Stimulated activated CD8-positive, alpha-beta memory T cell treated with anti-CD3 and anti-CD28 coated beads, Interleukin-4, amount 100 ng/mL, for 1 hour (primary cell): ENCODE data around the gene CHTF18.

Source experiments
- DNase-seq, 2 donors: peaks; one replicate each; pipeline ENCODE4 v3.0.0-alpha.2; 2020; ENCODE audit warnings: low read depth in 2 of 2, low spot score in 1 of 2

CHTF18 gene

GRCh38 chr16:792221-792995 is 4.0 kb downstream of the CHTF18 start:
- DNase-seq, result no peak

GRCh38 chr16:793414-793813 is 5.0 kb downstream of the CHTF18 start:
- DNase-seq, result no peak

GRCh38 chr16:794091-794822 is 5.8 kb downstream of the CHTF18 start:
- no peak for DNase-seq

- DNase-seq, result no peak
Observed at GRCh38 chr16:794853-795466, 6.5 kb downstream of the CHTF18 start.

GRCh38 chr16:795580-796229 is 7.3 kb downstream of the CHTF18 start:
- DNase-seq, result no peak

GRCh38 chr16:796296-797119 is 8.1 kb downstream of the CHTF18 start:
- DNase-seq, result no peak

- no peak for DNase-seq
Observed at GRCh38 chr16:797120-797420, 8.7 kb downstream of the CHTF18 start.

- DNase-seq, result no peak
Observed at GRCh38 chr16:797686-798085, 9.3 kb downstream of the CHTF18 start.

- DNase-seq, result no peak
Observed at GRCh38 chr16:798666-799065, 10.2 kb downstream of the CHTF18 start.

GRCh38 chr16:799111-799947 is 10.9 kb downstream of the CHTF18 start:
- DNase-seq, result no peak

GRCh38 chr16:799948-800833 is 11.8 kb downstream of the CHTF18 start, which contains the start of gene GNG13:
Gene GNG13, minus strand, starts transcription at chr16:800734. Its CDS starts 1,657 bp downstream, at chr16:799077.
- no peak for DNase-seq

GRCh38 chr16:800834-801511 is 12.6 kb downstream of the CHTF18 start:
- no peak for DNase-seq

- DNase-seq, result no peak
Observed at GRCh38 chr16:801584-802363, 13.4 kb downstream of the CHTF18 start.

GRCh38 chr16:802461-802860 is 14.0 kb downstream of the CHTF18 start:
- DNase-seq, result no peak

- no peak for DNase-seq
Observed at GRCh38 chr16:802914-803753, 14.7 kb downstream of the CHTF18 start.

- DNase-seq, result no peak
Observed at GRCh38 chr16:803754-804080, 15.3 kb downstream of the CHTF18 start.
